Measurements from ENCODE around the gene PPIF.

Gene PPIF

GRCh38 chr10:79310911-79311573 is 36.2 kb upstream of the PPIF start:
- no peak for ATAC-seq
- TF ChIP-seq BACH2 (CRISPR knock-in tag; IDR thresholded peaks at IDR 0.05; ENCODE audit: borderline replicate concordance) (no peak), GLIS3 (CRISPR knock-in tag; IDR thresholded peaks at IDR 0.05) (no peak), TCF4 (CRISPR knock-in tag; IDR thresholded peaks at IDR 0.05; ENCODE audit: borderline replicate concordance) (no peak), POU6F1 (CRISPR knock-in tag; IDR thresholded peaks at IDR 0.05; ENCODE audit: borderline replicate concordance, low read depth) (no peak), TSHZ2 (CRISPR knock-in tag; IDR thresholded peaks at IDR 0.05) (no peak), TOX (CRISPR knock-in tag; IDR thresholded peaks at IDR 0.05; ENCODE audit: borderline replicate concordance) (no peak), ZNF565 (CRISPR knock-in tag; conservative IDR thresholded peaks at IDR 0.05; ENCODE audit: low read depth) (no peak), ISL1 (CRISPR knock-in tag; IDR thresholded peaks at IDR 0.05) (no peak), ZNF70 (CRISPR knock-in tag; IDR thresholded peaks at IDR 0.05) (no peak), ZC3H10 (CRISPR knock-in tag; IDR thresholded peaks at IDR 0.05) (no peak), ZFP3 (CRISPR knock-in tag; IDR thresholded peaks at IDR 0.05) (no peak)

GRCh38 chr10:79311581-79312407 is 35.5 kb upstream of the PPIF start:
- no peak; the same call in 2 of the 3 replicates for ATAC-seq

More at GRCh38 chr10:79311581-79312407, 35.5 kb upstream of the PPIF start:
- TF ChIP-seq CREB5 (CRISPR knock-in tag; IDR thresholded peaks at IDR 0.05; ENCODE audit: low read depth), result no peak
- no peak for TF ChIP-seq BACH2 (CRISPR knock-in tag; IDR thresholded peaks at IDR 0.05; ENCODE audit: borderline replicate concordance)
- TF ChIP-seq ESRRG (CRISPR knock-in tag; IDR thresholded peaks at IDR 0.05), result no peak
- no peak for TF ChIP-seq ZNF70 (CRISPR knock-in tag; IDR thresholded peaks at IDR 0.05)
- no peak for TF ChIP-seq ISL1 (CRISPR knock-in tag; IDR thresholded peaks at IDR 0.05)
- no peak for TF ChIP-seq ZFP3 (CRISPR knock-in tag; IDR thresholded peaks at IDR 0.05)
- TF ChIP-seq CSDC2 (CRISPR knock-in tag; IDR thresholded peaks at IDR 0.05), result no peak
- no peak for TF ChIP-seq GLIS3 (CRISPR knock-in tag; IDR thresholded peaks at IDR 0.05)
- TF ChIP-seq RARB (CRISPR knock-in tag; IDR thresholded peaks at IDR 0.05), result no peak
- no peak for TF ChIP-seq SNAI2 (CRISPR knock-in tag; IDR thresholded peaks at IDR 0.05)
- TF ChIP-seq PATZ1 (CRISPR knock-in tag; IDR thresholded peaks at IDR 0.05; ENCODE audit: borderline replicate concordance), result no peak
- no peak for TF ChIP-seq ZC3H10 (CRISPR knock-in tag; IDR thresholded peaks at IDR 0.05)
- TF ChIP-seq ARNTL (CRISPR knock-in tag; IDR thresholded peaks at IDR 0.05; ENCODE audit: borderline replicate concordance, low read depth), result no peak
- TF ChIP-seq CSRNP3 (CRISPR knock-in tag; IDR thresholded peaks at IDR 0.05), result no peak
- no peak for TF ChIP-seq ZFP30 (CRISPR knock-in tag; IDR thresholded peaks at IDR 0.05)
- TF ChIP-seq ZNF8 (CRISPR knock-in tag; IDR thresholded peaks at IDR 0.05), result no peak
- no peak for TF ChIP-seq PPARA (CRISPR knock-in tag; IDR thresholded peaks at IDR 0.05; ENCODE audit: borderline replicate concordance)
- TF ChIP-seq POU6F1 (CRISPR knock-in tag; IDR thresholded peaks at IDR 0.05; ENCODE audit: borderline replicate concordance, low read depth), result no peak
- no peak for TF ChIP-seq TSHZ2 (CRISPR knock-in tag; IDR thresholded peaks at IDR 0.05)
- TF ChIP-seq OSR1 (CRISPR knock-in tag; IDR thresholded peaks at IDR 0.05), result no peak
